ENCODE results near the gene MROH2A.

- TF ChIP-seq CTCF (IDR thresholded peaks at IDR 0.05; ENCODE audit: low read depth, low read length, poor library complexity, severe bottlenecking) (no peak), EZH2phosphoT487 (IDR thresholded peaks at IDR 0.05; ENCODE audit: borderline replicate concordance, low read length) (no peak)
Measured at GRCh38 chr2:233848276-233848675, 70.1 kb downstream of the MROH2A start.

Data from DOHH2 (cell line).